A549 (cell line): ENCODE measurements around the gene RPL10.

ENCODE experiments used
- CTCF ChIP-seq: fragments of >200 bp; sonication (Bioruptor Twin); formaldehyde crosslinking; IDR thresholded peaks from 3 replicates; pipeline ENCODE4 v1.5.1; 2016
- HDAC2 ChIP-seq: fragments of 200-600 bp; sonication (generic); IDR thresholded peaks from 2 replicates; pipeline ENCODE4 v1.6.1; 2016
- NFE2L2 ChIP-seq: fragments of 150-350 bp; conservative IDR thresholded peaks from 2 replicates; pipeline ENCODE4 v1.6.1; 2014; ENCODE audit warnings: low read length
- POLR2AphosphoS2 ChIP-seq: conservative IDR thresholded peaks from 2 replicates; pipeline ENCODE4 v1.6.1; 2012; ENCODE audit warnings: low read length, improper control_type of control experiment, inconsistent platforms
- RARB ChIP-seq: fragments of 250-450 bp; sonication (Bioruptor Pico); IDR thresholded peaks from 2 replicates; pipeline ENCODE4 v1.8.0; 2021; ENCODE audit warnings: mild to moderate bottlenecking, moderate library complexity

- TF ChIP-seq NFE2L2 (no peak), CTCF (no peak), HDAC2 (no peak), POLR2AphosphoS2 (no peak), RARB (CRISPR knock-in tag) (no peak)
Observed at GRCh38 chrX:154404625-154405192, 6.5 kb downstream of the RPL10 start.
